Stimulated activated CD4-positive, alpha-beta T cell treated with anti-CD3 and anti-CD28 coated beads, Interleukin-2, amount 100 ng/mL, for 4 hours (primary cell): ENCODE measurements around the gene PRPH.
A peak's percentile ranks its signal among the peaks of the same experiment; 100 is the strongest.
"Not testable (repeated sequence)": the region's sequence is repeated elsewhere in the genome, so short reads cannot be mapped to it uniquely, and the experiment has no call there.

Source experiments
- DNase-seq: peaks from one replicate; pipeline ENCODE4 v3.0.0-alpha.2; 2020; ENCODE audit warnings: low read depth

PRPH gene

GRCh38 chr12:49332891-49333371, 38.0 kb downstream of the PRPH start:
- no peak for DNase-seq

- not testable (repeated sequence) for DNase-seq
These were observed 38.8 kb downstream of the PRPH start for GRCh38 chr12:49333778-49334177.

- no peak for DNase-seq
These were observed 39.3 kb downstream of the PRPH start for GRCh38 chr12:49334226-49334625.

- DNase-seq, result no peak
These were observed 39.7 kb downstream of the PRPH start for GRCh38 chr12:49334681-49335080.

GRCh38 chr12:49335118-49335954, 40.4 kb downstream of the PRPH start:
- no peak for DNase-seq

- no peak for DNase-seq
These were observed 41.2 kb downstream of the PRPH start for GRCh38 chr12:49335955-49336644.

GRCh38 chr12:49336645-49337584, 42.0 kb downstream of the PRPH start, which contains the start of gene C1QL4:
Gene C1QL4, minus strand, starts transcription at chr12:49337188. Its CDS starts 711 bp downstream, at chr12:49336477.
- peak; percentile 79 for DNase-seq

- no peak for DNase-seq
These were observed 44.0 kb downstream of the PRPH start for GRCh38 chr12:49338830-49339463.

GRCh38 chr12:49339464-49339861, 44.5 kb downstream of the PRPH start:
- DNase-seq, result no peak

- no peak for DNase-seq
These were observed 45.3 kb downstream of the PRPH start for GRCh38 chr12:49340095-49340870.

- no peak for DNase-seq
These were observed 46.2 kb downstream of the PRPH start for GRCh38 chr12:49340971-49341776.

GRCh38 chr12:49341777-49342065, 46.8 kb downstream of the PRPH start:
- no peak for DNase-seq

GRCh38 chr12:49342066-49342913, 47.3 kb downstream of the PRPH start:
- peak; percentile 60 for DNase-seq

GRCh38 chr12:49342914-49343731, 48.2 kb downstream of the PRPH start:
- peak; percentile 60 for DNase-seq

GRCh38 chr12:49344486-49345050, 49.6 kb downstream of the PRPH start:
- DNase-seq, result no peak

GRCh38 chr12:49345051-49345824, 50.3 kb downstream of the PRPH start:
- no peak for DNase-seq
